OCI-LY1 (cell line): Measurements from ENCODE around the gene DIP2A.

Experiments used
- H2AFZ ChIP-seq: fragments of 200-600 bp; sonication (generic), shearing (Covaris generic); 2 replicates; pipeline ENCODE4 v1.6.0; 2014; ENCODE audit warnings: antibody characterized with exemption, mild to moderate bottlenecking, low read length
- H3F3A ChIP-seq: fragments of 200-600 bp; sonication (generic), shearing (Covaris generic); 2 replicates; pipeline ENCODE4 v1.6.0; 2014; ENCODE audit warnings: mild to moderate bottlenecking, antibody characterized with exemption, low read length, moderate library complexity; ENCODE audit not compliant: insufficient read depth
- H3K27ac ChIP-seq: fragments of 200-600 bp; sonication (generic); 2 replicates; pipeline ENCODE4 v1.5.1; 2014; ENCODE audit warnings: low read length, mixed run types, mild to moderate bottlenecking, low read depth; ENCODE audit not compliant: poor library complexity, severe bottlenecking
- H3K27me3 ChIP-seq: fragments of 200-600 bp; sonication (generic); 2 replicates; pipeline ENCODE4 v1.6.0; 2014; ENCODE audit warnings: antibody characterized with exemption, mild to moderate bottlenecking, low read length, moderate library complexity; ENCODE audit not compliant: insufficient read depth
- H3K36me3 ChIP-seq: fragments of 200-600 bp; sonication (generic); 2 replicates; pipeline ENCODE4 v1.6.1; 2014; ENCODE audit warnings: mild to moderate bottlenecking, antibody characterized with exemption, low read length, moderate library complexity, mixed read lengths; ENCODE audit not compliant: insufficient read depth
- H3K4me1 ChIP-seq: fragments of 200-600 bp; sonication (generic); 2 replicates; pipeline ENCODE4 v1.5.1; 2014; ENCODE audit warnings: mild to moderate bottlenecking, low read length, moderate library complexity; ENCODE audit not compliant: insufficient read depth, severe bottlenecking
- H3K4me2 ChIP-seq: fragments of 200-600 bp; sonication (generic), shearing (Covaris generic); 2 replicates; pipeline ENCODE4 v1.6.1; 2014; ENCODE audit warnings: low read length
- H3K4me3 ChIP-seq: fragments of 200-600 bp; sonication (generic); 2 replicates; pipeline ENCODE4 v1.5.1; 2014; ENCODE audit warnings: low read length, low read depth, mild to moderate bottlenecking, mixed read lengths; ENCODE audit not compliant: poor library complexity, severe bottlenecking
- H3K79me2 ChIP-seq: fragments of 200-600 bp; shearing (Covaris generic); 2 replicates; pipeline ENCODE4 v1.6.1; 2016; ENCODE audit warnings: mixed run types, low read length, mixed read lengths; ENCODE audit not compliant: insufficient read depth
- H3K9ac ChIP-seq: fragments of 200-600 bp; sonication (generic), shearing (Covaris generic); 2 replicates; pipeline ENCODE4 v1.6.1; 2014; ENCODE audit warnings: mild to moderate bottlenecking, low read length, mixed read lengths
- H3K9me2 ChIP-seq: fragments of 200-600 bp; sonication (generic), shearing (Covaris generic); 2 replicates; pipeline ENCODE4 v1.6.1; 2014; ENCODE audit warnings: low read depth, mild to moderate bottlenecking, low read length, mixed read lengths
- H3K9me3 ChIP-seq: fragments of 200-600 bp; shearing (Covaris generic); 2 replicates; pipeline ENCODE4 v1.6.1; 2014; ENCODE audit warnings: low read length, mixed read lengths
- H4K20me1 ChIP-seq: fragments of 200-600 bp; sonication (generic), shearing (Covaris generic); 2 replicates; pipeline ENCODE4 v1.6.0; 2016; ENCODE audit warnings: mild to moderate bottlenecking, low read length; ENCODE audit not compliant: insufficient read depth
- CTCF ChIP-seq: fragments of 200-600 bp; sonication (generic), shearing (Covaris generic); IDR thresholded peaks from 2 replicates; pipeline ENCODE4 v1.5.1; 2017; ENCODE audit warnings: mild to moderate bottlenecking, antibody characterized with exemption, low read length, moderate library complexity, mixed read lengths
- EZH2 ChIP-seq: fragments of 200-600 bp; sonication (generic), shearing (Covaris generic); IDR thresholded peaks from 2 replicates; pipeline ENCODE4 v1.8.0; 2017; ENCODE audit warnings: borderline replicate concordance, mixed run types, mild to moderate bottlenecking, antibody characterized with exemption, low read length, moderate library complexity, mixed read lengths

Gene DIP2A

GRCh38 chr21:46598581-46599572, 140.2 kb downstream of the DIP2A start:
- Histone ChIP-seq H3F3A (no peaks in the 10 kb centered on the region), H3K9me2 (no peaks in the 10 kb centered on the region), H3K4me3 (no peak overlapping the region), H3K79me2 (no peaks in the 10 kb centered on the region), H3K36me3 (no peaks in the 10 kb centered on the region), H2AFZ (no peak overlapping the region), H3K4me2 (no peak overlapping the region), H3K9me3 (peaks cover 7% of the 10 kb centered on the region; the same call in 1 of the 2 replicates), H3K27ac (no peak overlapping the region), H3K27me3 (no peaks in the 10 kb centered on the region), H4K20me1 (no peaks in the 10 kb centered on the region), H3K4me1 (no peaks in the 10 kb centered on the region), H3K9ac (no peak overlapping the region)
- TF ChIP-seq EZH2 (no peak), CTCF (no peak)

GRCh38 chr21:46600305-46600704, 141.6 kb downstream of the DIP2A start:
- H3K4me3 ChIP-seq, result no peak overlapping the region
- H3K79me2 ChIP-seq, result no peaks in the 10 kb centered on the region
- H4K20me1 ChIP-seq, result no peaks in the 10 kb centered on the region
- H3K9me3 ChIP-seq, result no peaks in the 10 kb centered on the region
- no peak overlapping the region for H2AFZ ChIP-seq
- no peak overlapping the region for H3K9ac ChIP-seq
- no peaks in the 10 kb centered on the region for H3K4me1 ChIP-seq
- H3K27me3 ChIP-seq, result no peaks in the 10 kb centered on the region
- no peak overlapping the region for H3K4me2 ChIP-seq
- no peak overlapping the region for H3K27ac ChIP-seq
- H3F3A ChIP-seq, result no peaks in the 10 kb centered on the region
- no peaks in the 10 kb centered on the region for H3K36me3 ChIP-seq
- no peaks in the 10 kb centered on the region for H3K9me2 ChIP-seq
- TF ChIP-seq CTCF, result no peak
- TF ChIP-seq EZH2, result no peak

- H3K4me1 ChIP-seq, result no peaks in the 10 kb centered on the region
Observed at GRCh38 chr21:46600978-46601377, 142.3 kb downstream of the DIP2A start.

More at GRCh38 chr21:46600978-46601377, 142.3 kb downstream of the DIP2A start:
- no peaks in the 10 kb centered on the region for H3K36me3 ChIP-seq
- TF ChIP-seq EZH2 (no peak), CTCF (no peak)
- H3K9ac ChIP-seq, result no peak overlapping the region
- H3K9me3 ChIP-seq, result no peaks in the 10 kb centered on the region
- H3K9me2 ChIP-seq, result no peaks in the 10 kb centered on the region
- no peaks in the 10 kb centered on the region for H3K79me2 ChIP-seq
- no peak overlapping the region for H3K27ac ChIP-seq
- no peaks in the 10 kb centered on the region for H3F3A ChIP-seq
- no peaks in the 10 kb centered on the region for H3K27me3 ChIP-seq
- H4K20me1 ChIP-seq, result no peaks in the 10 kb centered on the region
- H2AFZ ChIP-seq, result no peak overlapping the region
- H3K4me2 ChIP-seq, result no peak overlapping the region
- H3K4me3 ChIP-seq, result no peak overlapping the region
